ENCODE data around the gene NR4A1.

DNA sequence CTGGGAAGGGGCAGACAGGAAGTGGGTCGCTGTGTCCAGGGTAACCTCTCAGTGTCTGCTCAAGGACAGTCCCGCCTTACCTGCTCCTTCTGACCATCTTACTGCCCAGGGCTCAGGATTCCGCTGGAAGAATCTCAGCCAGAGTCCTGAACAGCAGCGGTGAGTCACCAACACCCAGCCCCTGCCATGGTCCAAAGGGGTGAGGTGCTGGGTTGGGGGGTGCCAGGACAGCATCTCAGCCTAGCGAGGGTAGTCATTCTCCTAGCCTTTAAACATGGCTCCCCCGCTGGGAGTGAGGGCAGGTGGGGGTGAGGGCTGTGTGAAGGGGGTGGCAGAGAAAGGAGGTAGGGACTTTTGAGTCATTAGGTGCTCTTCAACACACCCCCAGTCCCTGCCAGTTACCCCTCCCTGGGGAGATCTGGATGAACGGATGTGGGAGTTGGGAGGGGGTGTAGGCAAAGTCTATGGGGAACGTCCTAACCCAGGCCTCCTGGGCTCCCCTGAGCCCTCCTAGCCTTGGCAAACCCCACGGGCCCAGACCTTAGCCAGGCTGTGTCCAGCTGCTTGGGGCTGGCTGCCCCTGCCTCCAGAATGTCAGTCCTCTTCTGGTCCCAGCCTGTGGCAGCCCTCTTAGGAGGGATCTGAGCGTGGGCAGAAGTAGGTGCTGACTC lies 42.0 kb upstream of the NR4A1 start:
- TF ChIP-seq, protein P1, sequence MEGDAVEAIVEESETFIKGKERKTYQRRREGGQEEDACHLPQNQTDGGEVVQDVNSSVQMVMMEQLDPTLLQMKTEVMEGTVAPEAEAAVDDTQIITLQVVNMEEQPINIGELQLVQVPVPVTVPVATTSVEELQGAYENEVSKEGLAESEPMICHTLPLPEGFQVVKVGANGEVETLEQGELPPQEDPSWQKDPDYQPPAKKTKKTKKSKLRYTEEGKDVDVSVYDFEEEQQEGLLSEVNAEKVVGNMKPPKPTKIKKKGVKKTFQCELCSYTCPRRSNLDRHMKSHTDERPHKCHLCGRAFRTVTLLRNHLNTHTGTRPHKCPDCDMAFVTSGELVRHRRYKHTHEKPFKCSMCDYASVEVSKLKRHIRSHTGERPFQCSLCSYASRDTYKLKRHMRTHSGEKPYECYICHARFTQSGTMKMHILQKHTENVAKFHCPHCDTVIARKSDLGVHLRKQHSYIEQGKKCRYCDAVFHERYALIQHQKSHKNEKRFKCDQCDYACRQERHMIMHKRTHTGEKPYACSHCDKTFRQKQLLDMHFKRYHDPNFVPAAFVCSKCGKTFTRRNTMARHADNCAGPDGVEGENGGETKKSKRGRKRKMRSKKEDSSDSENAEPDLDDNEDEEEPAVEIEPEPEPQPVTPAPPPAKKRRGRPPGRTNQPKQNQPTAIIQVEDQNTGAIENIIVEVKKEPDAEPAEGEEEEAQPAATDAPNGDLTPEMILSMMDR (tag by site-specific recombination; IDR thresholded peaks at IDR 0.05), result no peak
- TF ChIP-seq ZNF335 (tag by site-specific recombination; conservative IDR thresholded peaks at IDR 0.05), result no peak
- TF ChIP-seq, protein P2, sequence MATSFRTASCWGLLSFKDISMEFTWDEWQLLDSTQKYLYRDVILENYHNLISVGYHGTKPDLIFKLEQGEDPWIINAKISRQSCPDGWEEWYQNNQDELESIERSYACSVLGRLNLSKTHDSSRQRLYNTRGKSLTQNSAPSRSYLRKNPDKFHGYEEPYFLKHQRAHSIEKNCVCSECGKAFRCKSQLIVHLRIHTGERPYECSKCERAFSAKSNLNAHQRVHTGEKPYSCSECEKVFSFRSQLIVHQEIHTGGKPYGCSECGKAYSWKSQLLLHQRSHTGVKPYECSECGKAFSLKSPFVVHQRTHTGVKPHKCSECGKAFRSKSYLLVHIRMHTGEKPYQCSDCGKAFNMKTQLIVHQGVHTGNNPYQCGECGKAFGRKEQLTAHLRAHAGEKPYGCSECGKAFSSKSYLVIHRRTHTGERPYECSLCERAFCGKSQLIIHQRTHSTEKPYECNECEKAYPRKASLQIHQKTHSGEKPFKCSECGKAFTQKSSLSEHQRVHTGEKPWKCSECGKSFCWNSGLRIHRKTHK (tag by site-specific recombination; IDR thresholded peaks at IDR 0.05), result no peak
